ENCODE results near the gene TMEM141.

Gene TMEM141

DNA sequence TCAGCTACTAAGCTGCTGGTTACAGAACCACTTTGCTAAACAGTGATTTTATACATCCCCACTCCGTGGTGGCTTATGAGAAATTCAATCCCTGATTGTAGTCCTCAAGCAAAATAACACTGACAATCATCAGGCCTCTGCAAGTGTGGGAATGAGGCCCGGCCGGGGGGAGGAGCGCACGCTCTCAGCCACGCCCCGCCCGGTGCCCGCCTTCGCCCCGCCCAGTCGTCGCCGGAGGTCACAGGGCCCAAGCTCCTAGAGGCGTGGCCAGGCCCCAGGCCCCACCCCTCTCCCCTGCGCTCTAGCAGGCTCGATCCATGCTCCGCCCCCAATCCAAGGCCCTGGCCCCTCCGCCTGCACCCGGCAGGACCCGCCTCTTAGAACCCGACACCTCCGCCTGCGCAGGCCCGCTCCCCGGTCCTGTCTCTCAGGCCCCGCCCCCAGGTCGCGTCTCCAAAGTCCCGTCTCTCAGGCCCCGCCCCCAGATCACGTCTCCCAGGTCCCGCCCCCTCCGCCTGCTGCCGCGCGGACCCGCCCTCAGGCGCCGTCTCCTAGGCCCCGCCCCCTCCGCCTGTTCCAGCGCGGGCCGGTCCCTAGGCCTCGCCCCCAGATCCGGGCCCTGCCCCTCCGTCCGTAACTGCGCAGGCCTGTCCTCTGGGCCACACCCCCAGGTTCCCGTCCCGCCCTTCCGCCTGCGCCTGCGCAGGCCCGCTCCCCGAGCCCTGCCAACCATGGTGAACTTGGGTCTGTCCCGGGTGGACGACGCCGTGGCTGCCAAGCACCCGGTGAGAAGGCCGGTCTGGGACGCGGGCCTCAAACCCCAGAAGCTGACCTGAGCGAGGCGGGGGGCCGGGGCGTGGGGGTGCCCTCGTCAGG lies at the start of gene TMEM141:
TSS of gene TMEM141 (plus strand) at position 705 of the 876 bp plus-strand sequence. CDS start at position 732, 27 bp downstream.
- H3K79me2 ChIP-seq (ENCODE audit: control insufficient read depth, insufficient read depth, low read length, unreplicated experiment) = peaks cover 11% of the 10 kb centered on the region
- no peaks in the 10 kb centered on the region for H3K27me3 ChIP-seq (ENCODE audit: insufficient read depth, low read length)
- H3K36me3 ChIP-seq (ENCODE audit: insufficient read depth, low read length) = no peaks in the 10 kb centered on the region
- H3K27ac ChIP-seq (ENCODE audit: low read depth, low read length) = peak within 1 kb of the TSS; percentile 44
- H3K4me3 ChIP-seq (ENCODE audit: low read depth, low read length) = peak within 1 kb of the TSS; percentile 83
- H3K4me1 ChIP-seq (ENCODE audit: control insufficient read depth, insufficient read depth, low read length, unreplicated experiment) = peaks cover 13% of the 10 kb centered on the region
- peak within 1 kb of the TSS; percentile 44 for H2AFZ ChIP-seq (ENCODE audit: low read length, unreplicated experiment)

GRCh38 chr9:136741883-136742571 lies 49.1 kb upstream of the TMEM141 start:
- Histone ChIP-seq H3K4me3 (ENCODE audit: low read depth, low read length) (no peak overlapping the region), H3K27me3 (ENCODE audit: insufficient read depth, low read length) (peaks cover 30% of the 10 kb centered on the region), H2AFZ (ENCODE audit: low read length, unreplicated experiment) (no peak overlapping the region), H3K36me3 (ENCODE audit: insufficient read depth, low read length) (no peaks in the 10 kb centered on the region), H3K27ac (ENCODE audit: low read depth, low read length) (no peak overlapping the region), H3K79me2 (ENCODE audit: control insufficient read depth, insufficient read depth, low read length, unreplicated experiment) (no peaks in the 10 kb centered on the region), H3K4me1 (ENCODE audit: control insufficient read depth, insufficient read depth, low read length, unreplicated experiment) (peaks cover 9% of the 10 kb centered on the region)

- Histone ChIP-seq H3K4me1 (ENCODE audit: control insufficient read depth, insufficient read depth, low read length, unreplicated experiment) (peaks cover 9% of the 10 kb centered on the region), H3K27ac (ENCODE audit: low read depth, low read length) (no peak within 1 kb of the TSS), H3K36me3 (ENCODE audit: insufficient read depth, low read length) (no peaks in the 10 kb centered on the region), H2AFZ (ENCODE audit: low read length, unreplicated experiment) (no peak within 1 kb of the TSS), H3K79me2 (ENCODE audit: control insufficient read depth, insufficient read depth, low read length, unreplicated experiment) (no peaks in the 10 kb centered on the region), H3K4me3 (ENCODE audit: low read depth, low read length) (no peak within 1 kb of the TSS), H3K27me3 (ENCODE audit: insufficient read depth, low read length) (peaks cover 30% of the 10 kb centered on the region)
Measured at GRCh38 chr9:136742591-136743391, 48.4 kb upstream of the TMEM141 start, which contains the start of gene LCN10. LCN10 (minus strand) TSS chr9:136742940; CDS start chr9:136742903, 37 bp downstream.

DNA sequence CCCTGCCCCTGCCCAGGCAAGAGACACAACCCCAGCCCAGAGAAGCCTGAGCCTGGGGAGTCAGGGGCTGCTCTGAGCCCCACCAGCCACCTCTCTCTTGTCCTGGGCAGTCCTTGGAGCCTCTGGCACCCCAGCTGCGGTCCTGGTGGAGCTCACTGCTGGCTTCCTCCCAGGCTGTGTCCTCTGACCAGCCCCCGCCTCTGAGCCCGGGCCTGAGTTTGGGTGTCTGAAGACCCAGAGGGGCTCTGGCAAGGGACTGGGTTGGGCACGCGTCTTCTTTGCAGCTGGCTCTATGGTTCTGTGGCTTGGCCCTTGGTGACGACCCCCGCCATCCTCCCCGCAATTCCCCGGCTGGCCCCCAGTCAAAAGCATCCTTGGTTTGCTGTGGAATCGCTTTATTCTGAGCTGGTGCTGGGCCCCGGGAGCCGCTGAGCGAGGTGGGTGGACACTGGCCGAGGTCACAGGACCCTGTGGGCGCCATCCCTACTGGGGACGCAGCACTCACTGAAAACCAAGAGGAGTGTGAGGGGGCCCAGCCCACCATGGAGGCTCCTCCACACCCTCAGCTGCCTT lies 47.4 kb upstream of the TMEM141 start:
- Histone ChIP-seq H3K27ac (ENCODE audit: low read depth, low read length) (no peak overlapping the region), H2AFZ (ENCODE audit: low read length, unreplicated experiment) (no peak overlapping the region), H3K36me3 (ENCODE audit: insufficient read depth, low read length) (no peaks in the 10 kb centered on the region), H3K4me3 (ENCODE audit: low read depth, low read length) (no peak overlapping the region), H3K79me2 (ENCODE audit: control insufficient read depth, insufficient read depth, low read length, unreplicated experiment) (no peaks in the 10 kb centered on the region), H3K27me3 (ENCODE audit: insufficient read depth, low read length) (peaks cover 30% of the 10 kb centered on the region), H3K4me1 (ENCODE audit: control insufficient read depth, insufficient read depth, low read length, unreplicated experiment) (peaks cover 9% of the 10 kb centered on the region)

GRCh38 chr9:136744773-136745172 lies 46.4 kb upstream of the TMEM141 start:
- H3K79me2 ChIP-seq (ENCODE audit: control insufficient read depth, insufficient read depth, low read length, unreplicated experiment) = no peaks in the 10 kb centered on the region
- H3K27ac ChIP-seq (ENCODE audit: low read depth, low read length) = no peak overlapping the region
- no peaks in the 10 kb centered on the region for H3K36me3 ChIP-seq (ENCODE audit: insufficient read depth, low read length)
- no peak overlapping the region for H3K4me3 ChIP-seq (ENCODE audit: low read depth, low read length)
- H2AFZ ChIP-seq (ENCODE audit: low read length, unreplicated experiment) = no peak overlapping the region
- peaks cover 26% of the 10 kb centered on the region for H3K27me3 ChIP-seq (ENCODE audit: insufficient read depth, low read length)
- H3K4me1 ChIP-seq (ENCODE audit: control insufficient read depth, insufficient read depth, low read length, unreplicated experiment) = peaks cover 9% of the 10 kb centered on the region

DNA sequence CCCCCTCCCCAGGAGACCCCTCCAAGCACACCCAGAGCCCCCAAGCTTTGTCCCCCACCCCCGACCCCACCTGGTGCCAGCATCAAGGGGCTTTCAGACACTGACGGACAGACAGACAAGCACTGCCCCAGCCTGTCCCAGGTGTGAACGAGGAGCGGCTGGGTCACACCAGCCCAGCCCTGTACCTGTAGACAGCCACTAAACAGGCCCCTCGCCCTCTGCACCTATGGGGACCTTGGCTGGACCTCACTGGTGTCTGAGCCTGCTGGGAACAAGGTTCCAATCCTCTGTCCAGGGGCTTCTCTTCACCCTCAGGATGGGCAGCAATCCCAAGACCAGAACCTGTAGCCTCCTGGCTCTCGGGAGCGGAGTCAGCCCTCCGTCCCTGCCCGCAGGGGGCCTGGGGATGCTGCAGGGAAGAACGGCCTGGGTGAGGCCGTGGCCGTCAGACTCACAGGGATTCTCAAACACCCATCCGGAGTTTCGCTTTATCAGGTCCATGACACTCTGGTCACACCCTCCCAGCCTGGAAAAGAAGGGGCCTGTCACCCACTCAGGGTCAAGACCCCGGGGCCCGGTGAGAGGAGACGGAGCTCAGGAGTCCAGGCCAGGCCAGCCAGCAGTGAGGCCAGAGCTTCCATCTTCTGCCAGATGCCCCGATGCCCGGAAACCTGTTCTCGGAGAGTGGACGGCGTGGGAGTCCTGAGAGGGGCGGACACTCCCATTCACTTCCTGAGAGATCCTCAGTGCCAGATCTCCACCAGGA lies 45.6 kb upstream of the TMEM141 start:
- Histone ChIP-seq H2AFZ (ENCODE audit: low read length, unreplicated experiment) (no peak overlapping the region), H3K27me3 (ENCODE audit: insufficient read depth, low read length) (peaks cover 21% of the 10 kb centered on the region), H3K36me3 (ENCODE audit: insufficient read depth, low read length) (no peaks in the 10 kb centered on the region), H3K79me2 (ENCODE audit: control insufficient read depth, insufficient read depth, low read length, unreplicated experiment) (no peaks in the 10 kb centered on the region), H3K4me1 (ENCODE audit: control insufficient read depth, insufficient read depth, low read length, unreplicated experiment) (peaks cover 9% of the 10 kb centered on the region), H3K4me3 (ENCODE audit: low read depth, low read length) (no peak overlapping the region), H3K27ac (ENCODE audit: low read depth, low read length) (no peak overlapping the region)

GRCh38 chr9:136746155-136746490 lies 45.0 kb upstream of the TMEM141 start:
- Histone ChIP-seq H3K79me2 (ENCODE audit: control insufficient read depth, insufficient read depth, low read length, unreplicated experiment) (no peaks in the 10 kb centered on the region), H2AFZ (ENCODE audit: low read length, unreplicated experiment) (no peak overlapping the region), H3K27me3 (ENCODE audit: insufficient read depth, low read length) (peaks cover 23% of the 10 kb centered on the region), H3K36me3 (ENCODE audit: insufficient read depth, low read length) (no peaks in the 10 kb centered on the region), H3K27ac (ENCODE audit: low read depth, low read length) (no peak overlapping the region), H3K4me1 (ENCODE audit: control insufficient read depth, insufficient read depth, low read length, unreplicated experiment) (peaks cover 8% of the 10 kb centered on the region), H3K4me3 (ENCODE audit: low read depth, low read length) (no peak overlapping the region)

GRCh38 chr9:136746621-136747020 lies 44.5 kb upstream of the TMEM141 start:
- H3K27ac ChIP-seq (ENCODE audit: low read depth, low read length) = no peak overlapping the region
- H2AFZ ChIP-seq (ENCODE audit: low read length, unreplicated experiment) = no peak overlapping the region

GRCh38 chr9:136747161-136748060 lies 43.7 kb upstream of the TMEM141 start:
- Histone ChIP-seq H2AFZ (ENCODE audit: low read length, unreplicated experiment) (no peak overlapping the region), H3K27me3 (ENCODE audit: insufficient read depth, low read length) (peaks cover 21% of the 10 kb centered on the region), H3K79me2 (ENCODE audit: control insufficient read depth, insufficient read depth, low read length, unreplicated experiment) (no peaks in the 10 kb centered on the region), H3K4me1 (ENCODE audit: control insufficient read depth, insufficient read depth, low read length, unreplicated experiment) (no peaks in the 10 kb centered on the region), H3K36me3 (ENCODE audit: insufficient read depth, low read length) (no peaks in the 10 kb centered on the region), H3K27ac (ENCODE audit: low read depth, low read length) (no peak overlapping the region), H3K4me3 (ENCODE audit: low read depth, low read length) (no peak overlapping the region)

More at GRCh38 chr9:136746621-136747020, 44.5 kb upstream of the TMEM141 start:
- peaks cover 24% of the 10 kb centered on the region for H3K27me3 ChIP-seq (ENCODE audit: insufficient read depth, low read length)
- H3K4me3 ChIP-seq (ENCODE audit: low read depth, low read length) = no peak overlapping the region
- no peaks in the 10 kb centered on the region for H3K36me3 ChIP-seq (ENCODE audit: insufficient read depth, low read length)
- H3K4me1 ChIP-seq (ENCODE audit: control insufficient read depth, insufficient read depth, low read length, unreplicated experiment) = peaks cover 4% of the 10 kb centered on the region
- H3K79me2 ChIP-seq (ENCODE audit: control insufficient read depth, insufficient read depth, low read length, unreplicated experiment) = no peaks in the 10 kb centered on the region

Measured in ACC112 (cell line).